Esophagus squamous epithelium (tissue), 5 donors: ENCODE results near the gene RERE. TPM values are rescaled to one million over a fixed set of nuclear protein-coding genes. Genes with fewer than 3 reads are reported as not detected.
A peak's percentile ranks its signal among the peaks of the same experiment; 100 is the strongest.

ENCODE experiments used
- DNase-seq: peaks from one replicate; lab custom pipeline; 2025; lab: John Stamatoyannopoulos, UW
- H3K27ac ChIP-seq, 4 donors: fragments of 200-600 bp; sonication (generic); one replicate each; pipeline ENCODE4 v1.5.1; 2016 to 2019; ENCODE audit warnings: mild to moderate bottlenecking in 1 of 4
- H3K27me3 ChIP-seq, 4 donors: fragments of 200-600 bp; sonication (generic); 1 replicate in 3 of 4; 2 replicates in 1 of 4; pipeline versions ENCODE4 v1.5.1 to v1.6.0; 2017 to 2021; ENCODE audit warnings: antibody characterized with exemption in 1 of 4
- H3K36me3 ChIP-seq, 3 donors: fragments of 200-600 bp; sonication (generic); one replicate each; pipeline ENCODE4 v1.5.1; 2016 to 2019
- H3K4me1 ChIP-seq, 3 donors: fragments of 200-600 bp; sonication (generic); one replicate each; pipeline ENCODE4 v1.5.1; 2017 to 2019
- H3K4me3 ChIP-seq, 4 donors: fragments of 200-600 bp; sonication (generic); 1 replicate in 3 of 4; 2 replicates in 1 of 4; pipeline ENCODE4 v1.5.1; 2016 to 2019; ENCODE audit warnings: mild to moderate bottlenecking in 2 of 4, moderate library complexity in 1 of 4
- H3K9me3 ChIP-seq, 3 donors: fragments of 200-600 bp; sonication (generic); one replicate each; pipeline ENCODE4 v1.5.1; 2016 to 2019
- CTCF ChIP-seq, 6 experiments: fragments of 450-650 bp in 4 of 6; fragments of 200-600 bp in 2 of 6; sonication (generic) in 2 of 6; IDR thresholded peaks; one replicate each; pipeline ENCODE4 v1.5.1; 2016 to 2019; ENCODE audit warnings: antibody characterized with exemption in 6 of 6, mild to moderate bottlenecking in 4 of 6, moderate library complexity in 4 of 6
- POLR2A ChIP-seq, 4 donors: fragments of 450-650 bp; IDR thresholded peaks; one replicate each; pipeline ENCODE4 v1.6.1; 2017; ENCODE audit warnings: antibody characterized with exemption in 4 of 4, mild to moderate bottlenecking in 4 of 4, moderate library complexity in 3 of 4
- WGBS, 2 donors: methylation state at CpG; one replicate each; pipeline ENCODE4 v1.1.5; 2018; 5-methylcytosine and 5-hydroxymethylcytosine counted together
- intact Hi-C: fragments of 100-400 bp; cut with DNase I; formaldehyde crosslinking; loops from one replicate; pipeline ENCODE4 v1.15.0; 2022
- total RNA-seq, 4 donors: library from RNA; depleted of rRNA; stranded (reverse); fragments of >200 nt; gene quantifications; one replicate each; pipeline ENCODE4 v1.1.0, GENCODE V29; 2016
- donor health status: DM: yes; HTN: yes; CAD: no.

The RERE gene
- total RNA-seq = 10 to 100 TPM; 27.5 to 56.6 (median 32.1) TPM

- intact Hi-C loops = no loop called here
- Histone ChIP-seq H3K4me1 (peaks cover 11 to 66% (median 32%) of the 10 kb centered on the region in 3 donors), H3K27me3 (no peaks in the 10 kb centered on the region), H3K36me3 (no peaks in the 10 kb centered on the region), H3K9me3 (no peaks in the 10 kb centered on the region), H3K27ac (peak within 1 kb of the TSS; percentile 96 to 98 (median 98)), H3K4me3 (peak within 1 kb of the TSS; percentile 62 to 91 (median 75))
- DNase-seq = peak; percentile 66
- 0% methylated on average over 6 of the region's 82 CpGs for WGBS, 2 donors
- TF ChIP-seq POLR2A (IDR thresholded peaks at IDR 0.05) = peak in 3 of 4 donors; percentile 64 to 97 (median 94)
- peak in 3 of 6 experiments; percentile 4 to 21 (median 20) for TF ChIP-seq CTCF (IDR thresholded peaks at IDR 0.05)
These were observed at the start of gene RERE for GRCh38 chr1:8817412-8818324. TSS of gene RERE (minus strand) at chr1:8817640.

- 59 to 78% methylated on average over 5 to 8 of the region's 11 CpGs for WGBS, 2 donors
- no peak for TF ChIP-seq CTCF (IDR thresholded peaks at IDR 0.05)
- no peak for TF ChIP-seq POLR2A (IDR thresholded peaks at IDR 0.05)
- no peak overlapping the region for H3K27ac ChIP-seq
- H3K4me3 ChIP-seq = no peak overlapping the region
- peaks cover 88 to 100% (median 88%) of the 10 kb centered on the region in 3 donors for H3K36me3 ChIP-seq
- intact Hi-C loops = loop anchor here (10.0 kb wide), 1 partner anchor 118 kb away; no protein-coding TSS in a partner anchor
- H3K27me3 ChIP-seq = no peaks in the 10 kb centered on the region
- no peaks in the 10 kb centered on the region for H3K9me3 ChIP-seq
- peaks cover under 1 to 31% (median 12%) of the 10 kb centered on the region in 3 donors for H3K4me1 ChIP-seq
- no peak for DNase-seq
These were observed 49.5 kb upstream of the RERE start for GRCh38 chr1:8866792-8867415.

DNA sequence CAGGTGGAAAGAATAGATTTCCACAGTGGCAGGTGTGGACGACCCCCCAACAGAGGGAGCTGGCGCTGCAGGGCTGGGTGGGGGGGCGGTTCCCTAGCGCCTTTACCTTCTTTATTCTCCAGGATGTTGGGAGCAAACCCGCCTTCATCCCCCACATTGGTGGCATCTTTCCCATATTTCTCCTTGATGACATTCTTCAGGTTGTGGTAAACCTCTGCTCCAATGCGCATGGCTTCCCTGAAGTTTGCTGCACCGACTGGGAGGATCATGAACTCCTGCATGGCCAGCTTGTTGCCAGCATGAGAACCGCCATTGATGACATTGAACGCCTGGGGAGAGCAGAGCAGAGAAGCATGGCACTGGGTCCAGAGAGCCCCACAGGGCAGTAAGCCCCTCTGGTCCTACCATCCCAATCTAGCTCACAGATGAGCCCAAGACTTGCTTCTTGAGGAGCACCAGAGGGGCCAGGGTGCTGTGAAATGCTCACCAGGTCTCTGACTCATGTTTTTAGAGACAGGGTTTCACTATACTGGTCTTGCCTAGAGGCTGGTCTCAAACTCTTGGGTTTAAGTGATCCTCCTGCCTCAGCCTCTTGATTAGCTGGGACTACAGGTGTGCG is 48.8 kb upstream of the RERE start:
- TF ChIP-seq CTCF (IDR thresholded peaks at IDR 0.05) (no peak), POLR2A (IDR thresholded peaks at IDR 0.05) (no peak)
- Histone ChIP-seq H3K27ac (no peak overlapping the region), H3K36me3 (peaks cover 85 to 100% (median 89%) of the 10 kb centered on the region in 3 donors), H3K4me1 (peaks cover 0 to 25% (median 6%) of the 10 kb centered on the region in 3 donors), H3K27me3 (no peaks in the 10 kb centered on the region), H3K9me3 (no peaks in the 10 kb centered on the region), H3K4me3 (no peak overlapping the region)
- whole genome bisulfite sequencing, 2 donors = 79 to 82% methylated on average over 6 to 7 of the region's 10 CpGs
- DNase-seq = no peak
- intact Hi-C loops = loop anchor here (10.0 kb wide), 1 partner anchor 119 kb away; no protein-coding TSS in a partner anchor

DNA sequence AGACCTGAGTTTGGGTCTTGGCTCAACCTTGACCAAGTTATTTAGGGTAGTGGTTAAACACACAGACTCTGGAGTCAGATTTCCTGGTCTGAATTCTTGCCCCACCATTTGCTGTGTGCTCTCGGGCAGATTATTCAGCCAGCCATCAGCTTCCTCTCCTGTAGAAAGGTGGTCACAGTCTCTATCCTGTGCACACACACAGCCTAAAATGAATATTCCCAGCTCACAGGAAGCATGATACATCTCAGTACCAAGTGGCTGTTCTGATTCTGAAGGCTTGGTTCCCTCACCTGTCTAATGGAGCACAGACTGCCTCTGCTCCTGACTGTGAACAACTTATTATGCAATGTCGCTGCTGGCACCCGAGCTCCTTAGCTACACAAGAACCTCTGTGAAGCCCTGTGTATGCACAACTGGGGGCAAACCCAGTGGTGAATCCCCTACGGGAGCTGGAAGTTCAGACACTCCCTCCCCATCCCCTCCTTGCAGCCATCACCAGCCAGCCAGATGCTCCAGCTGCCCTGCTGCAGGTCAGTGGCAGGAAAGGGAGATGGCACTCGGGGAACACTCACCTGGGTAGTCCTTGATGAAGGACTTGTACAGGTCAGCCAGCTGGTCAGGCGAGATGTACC is 47.4 kb upstream of the RERE start:
- TF ChIP-seq POLR2A (IDR thresholded peaks at IDR 0.05) (no peak), CTCF (IDR thresholded peaks at IDR 0.05) (no peak)
- Histone ChIP-seq H3K36me3 (peaks cover 85 to 100% (median 89%) of the 10 kb centered on the region in 3 donors), H3K9me3 (no peaks in the 10 kb centered on the region), H3K27me3 (no peaks in the 10 kb centered on the region), H3K27ac (no peak overlapping the region), H3K4me3 (no peak overlapping the region), H3K4me1 (peaks cover 0 to 13% (median 0%) of the 10 kb centered on the region in 3 donors)
- intact Hi-C loops = loop anchor here (10.0 kb wide), 1 partner anchor 120 kb away; no protein-coding TSS in a partner anchor
- WGBS, 2 donors = 74 to 84% methylated on average over 3 to 6 of the region's 6 CpGs
- DNase-seq = no peak
